Pulmonary artery endothelial cell (primary cell): Measurements from ENCODE around the gene NLRC5. TPM values are rescaled to one million over a fixed set of nuclear protein-coding genes. Genes with fewer than 3 reads are reported as not detected.
"Not testable (repeated sequence)": the region's sequence is repeated elsewhere in the genome, so short reads cannot be mapped to it uniquely, and the experiment has no call there.

Experiments
- DNase-seq: peaks from one replicate; pipeline ENCODE4 v3.0.0-alpha.2; 2011; ENCODE audit warnings: low read depth, low spot score
- total RNA-seq: library from RNA; depleted of rRNA; stranded (reverse); fragments of >200 nt; gene quantifications from 2 replicates; pipeline ENCODE4 v1.2.3, GENCODE V29; 2014

The NLRC5 gene
- total RNA-seq, 1 donor from 2014 or later, result 10.2 TPM

GRCh38 chr16:56980792-56981724 is 8.3 kb upstream of the NLRC5 start:
- no peak for DNase-seq

GRCh38 chr16:56981729-56982271 is 7.6 kb upstream of the NLRC5 start:
- no peak for DNase-seq

GRCh38 chr16:56982695-56983094 is 6.7 kb upstream of the NLRC5 start:
- DNase-seq, result no peak

GRCh38 chr16:56983211-56983751 is 6.1 kb upstream of the NLRC5 start:
- no peak for DNase-seq

- no peak for DNase-seq
These were observed 4.7 kb upstream of the NLRC5 start for GRCh38 chr16:56984639-56985038.

- peak; percentile 43 for DNase-seq
These were observed 3.9 kb upstream of the NLRC5 start for GRCh38 chr16:56985288-56985961.

- DNase-seq, result no peak
These were observed 3.4 kb upstream of the NLRC5 start for GRCh38 chr16:56985962-56986360.

- no peak for DNase-seq
These were observed 3.0 kb upstream of the NLRC5 start for GRCh38 chr16:56986361-56986760.

- DNase-seq, result not testable (repeated sequence)
These were observed 2.4 kb upstream of the NLRC5 start for GRCh38 chr16:56986908-56987307.

GRCh38 chr16:56987692-56988091 is 1.7 kb upstream of the NLRC5 start:
- DNase-seq, result no peak

GRCh38 chr16:56988161-56988947 is 1.0 kb upstream of the NLRC5 start:
- DNase-seq, result no peak

GRCh38 chr16:56989988-56990387 is 631 bp downstream of the NLRC5 start:
- no peak for DNase-seq

- no peak for DNase-seq
These were observed 1.3 kb downstream of the NLRC5 start for GRCh38 chr16:56990407-56991286.

- not testable (repeated sequence) for DNase-seq
These were observed 3.1 kb downstream of the NLRC5 start for GRCh38 chr16:56992431-56992830.

- DNase-seq, result no peak
These were observed 3.8 kb downstream of the NLRC5 start for GRCh38 chr16:56993204-56993603.

GRCh38 chr16:56994311-56994710 is 5.0 kb downstream of the NLRC5 start:
- DNase-seq, result no peak

- no peak for DNase-seq
These were observed 5.9 kb downstream of the NLRC5 start for GRCh38 chr16:56995136-56995805.

- no peak for DNase-seq
These were observed 7.9 kb downstream of the NLRC5 start for GRCh38 chr16:56997264-56997663.

GRCh38 chr16:56997931-56998330 is 8.6 kb downstream of the NLRC5 start:
- no peak for DNase-seq

GRCh38 chr16:56998352-56998751 is 9.0 kb downstream of the NLRC5 start:
- no peak for DNase-seq
